ENCODE data around the gene MYH11.

DNA sequence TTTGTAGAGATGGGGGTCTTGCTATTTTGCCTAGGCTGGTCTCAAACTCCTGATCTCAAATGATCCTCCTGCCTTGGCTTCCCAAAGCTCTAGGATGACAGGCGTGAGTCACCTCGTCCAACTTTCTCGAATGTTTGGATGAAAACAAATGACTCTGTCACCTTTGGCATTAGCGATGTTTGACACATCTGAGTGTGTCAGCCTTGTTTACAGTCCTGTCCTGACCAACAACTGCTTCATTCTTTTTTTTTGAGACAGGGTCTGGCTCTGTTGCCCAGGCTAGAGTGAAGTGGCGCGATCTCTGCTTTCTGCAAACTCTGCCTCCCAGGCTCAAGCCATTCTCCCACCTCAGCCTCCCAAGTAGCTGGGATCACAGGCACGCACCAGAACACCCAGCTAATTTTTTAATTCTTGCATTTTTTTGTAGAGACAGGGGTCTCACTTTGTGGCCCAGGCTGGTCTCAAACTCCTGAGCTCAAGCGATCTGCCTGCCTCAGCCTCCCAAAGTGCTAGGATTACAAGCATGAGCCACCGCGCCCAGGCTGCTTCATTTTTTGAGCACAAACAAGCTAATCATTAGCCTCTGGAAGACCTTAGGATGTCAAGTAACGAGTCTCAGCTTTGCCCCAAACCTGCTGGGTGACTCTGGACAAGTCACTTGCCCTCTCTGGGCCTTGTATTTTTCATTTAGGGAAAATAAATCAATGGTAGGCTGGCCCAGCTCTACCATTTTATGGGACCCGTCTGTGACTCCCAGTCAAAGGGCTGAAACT lies 7.4 kb downstream of the MYH11 start:
- TF ChIP-seq GATAD2A (CRISPR knock-in tag; IDR thresholded peaks at IDR 0.05) (no peak), ZFP41 (CRISPR knock-in tag; IDR thresholded peaks at IDR 0.05; ENCODE audit: borderline replicate concordance) (no peak), KDM4B (CRISPR knock-in tag; IDR thresholded peaks at IDR 0.05) (no peak), SUZ12 (IDR thresholded peaks at IDR 0.05; ENCODE audit: low read depth, low read length) (no peak), TCF7L2 (IDR thresholded peaks at IDR 0.05; ENCODE audit: low read depth, low read length) (no peak), FOXP1 (IDR thresholded peaks at IDR 0.05) (no peak), FOXP1 (CRISPR knock-in tag; IDR thresholded peaks at IDR 0.05) (peak; percentile 75), MYC (CRISPR knock-in tag; IDR thresholded peaks at IDR 0.05; ENCODE audit: borderline replicate concordance) (no peak)
- TF ChIP-seq, protein P1, sequence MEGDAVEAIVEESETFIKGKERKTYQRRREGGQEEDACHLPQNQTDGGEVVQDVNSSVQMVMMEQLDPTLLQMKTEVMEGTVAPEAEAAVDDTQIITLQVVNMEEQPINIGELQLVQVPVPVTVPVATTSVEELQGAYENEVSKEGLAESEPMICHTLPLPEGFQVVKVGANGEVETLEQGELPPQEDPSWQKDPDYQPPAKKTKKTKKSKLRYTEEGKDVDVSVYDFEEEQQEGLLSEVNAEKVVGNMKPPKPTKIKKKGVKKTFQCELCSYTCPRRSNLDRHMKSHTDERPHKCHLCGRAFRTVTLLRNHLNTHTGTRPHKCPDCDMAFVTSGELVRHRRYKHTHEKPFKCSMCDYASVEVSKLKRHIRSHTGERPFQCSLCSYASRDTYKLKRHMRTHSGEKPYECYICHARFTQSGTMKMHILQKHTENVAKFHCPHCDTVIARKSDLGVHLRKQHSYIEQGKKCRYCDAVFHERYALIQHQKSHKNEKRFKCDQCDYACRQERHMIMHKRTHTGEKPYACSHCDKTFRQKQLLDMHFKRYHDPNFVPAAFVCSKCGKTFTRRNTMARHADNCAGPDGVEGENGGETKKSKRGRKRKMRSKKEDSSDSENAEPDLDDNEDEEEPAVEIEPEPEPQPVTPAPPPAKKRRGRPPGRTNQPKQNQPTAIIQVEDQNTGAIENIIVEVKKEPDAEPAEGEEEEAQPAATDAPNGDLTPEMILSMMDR (CRISPR knock-in tag; IDR thresholded peaks at IDR 0.05) = no peak

Measured in HepG2 (cell line).